Mucosa of descending colon (tissue), 3 donors: ENCODE data around the gene FAM20B. TPM values are rescaled to one million over a fixed set of nuclear protein-coding genes. Genes with fewer than 3 reads are reported as not detected.

Experiments used
- ATAC-seq: fragments of 200-7000 bp; cut with Tn5 transposase; one replicate; pipeline ENCODE4 v1.9.1; 2020; ENCODE audit warnings: mild to moderate bottlenecking, moderate library complexity
- DNase-seq, 3 donors: peaks; one replicate each; pipeline ENCODE4 v3.0.0-alpha.2; 2020
- H3K36me3 ChIP-seq: fragments of 200-600 bp; one replicate; pipeline ENCODE4 v1.8.0; 2021; ENCODE audit warnings: low read depth, mild to moderate bottlenecking
- H3K4me1 ChIP-seq: fragments of 200-600 bp; one replicate; pipeline ENCODE4 v1.8.0; 2021; ENCODE audit warnings: low read depth, mild to moderate bottlenecking
- H3K4me3 ChIP-seq: fragments of 200-600 bp; one replicate; pipeline ENCODE4 v1.8.0; 2021; ENCODE audit warnings: mild to moderate bottlenecking
- H3K9me3 ChIP-seq: fragments of 200-600 bp; one replicate; pipeline ENCODE4 v1.8.0; 2021; ENCODE audit warnings: mild to moderate bottlenecking
- intact Hi-C, 2 donors: fragments of 100-400 bp; cut with DNase I in 1 of 2; cut with micrococcal nuclease in 1 of 2; formaldehyde crosslinking; loops; one replicate each; pipeline versions ENCODE4 v1.11.0 to v1.11.1; 2022; cut with DNase I, micrococcal nuclease
- total RNA-seq, 3 donors: library from RNA; stranded (reverse); fragmentation: NEBNext Ultra II Directional in 2 of 3; extraction: Animal tissue kit (Norgen Biotek cat#: 25700) in 2 of 3; gene quantifications; one replicate each; pipeline versions ENCODE4 v1.2.1 to v1.2.4, GENCODE V29; 2021 to 2023
- TF ChIP-seq, protein P1 (sequence below): fragments of 200-600 bp; IDR thresholded peaks from one replicate; pipeline ENCODE4 v1.8.0; 2022; ENCODE audit warnings: antibody characterized with exemption, mild to moderate bottlenecking
- donor health status: DM: no; HTN: no; CAD: no; lungs with moderate emphysema.
- donor health status: DM: no; HTN: no; CAD: no.
- donor health status: DM: no; HTN: yes; CAD: no.

The FAM20B gene
- total RNA-seq, 3 donors from 2014 or later = 28.6 to 86.8 (median 36.5) TPM

- no peak for DNase-seq
- Histone ChIP-seq H3K4me1 (peaks cover 20% of the 10 kb centered on the region), H3K9me3 (no peaks in the 10 kb centered on the region), H3K4me3 (peak overlapping the region; percentile 78), H3K36me3 (no peaks in the 10 kb centered on the region)
- ATAC-seq = no peak
- TF ChIP-seq, protein P1, sequence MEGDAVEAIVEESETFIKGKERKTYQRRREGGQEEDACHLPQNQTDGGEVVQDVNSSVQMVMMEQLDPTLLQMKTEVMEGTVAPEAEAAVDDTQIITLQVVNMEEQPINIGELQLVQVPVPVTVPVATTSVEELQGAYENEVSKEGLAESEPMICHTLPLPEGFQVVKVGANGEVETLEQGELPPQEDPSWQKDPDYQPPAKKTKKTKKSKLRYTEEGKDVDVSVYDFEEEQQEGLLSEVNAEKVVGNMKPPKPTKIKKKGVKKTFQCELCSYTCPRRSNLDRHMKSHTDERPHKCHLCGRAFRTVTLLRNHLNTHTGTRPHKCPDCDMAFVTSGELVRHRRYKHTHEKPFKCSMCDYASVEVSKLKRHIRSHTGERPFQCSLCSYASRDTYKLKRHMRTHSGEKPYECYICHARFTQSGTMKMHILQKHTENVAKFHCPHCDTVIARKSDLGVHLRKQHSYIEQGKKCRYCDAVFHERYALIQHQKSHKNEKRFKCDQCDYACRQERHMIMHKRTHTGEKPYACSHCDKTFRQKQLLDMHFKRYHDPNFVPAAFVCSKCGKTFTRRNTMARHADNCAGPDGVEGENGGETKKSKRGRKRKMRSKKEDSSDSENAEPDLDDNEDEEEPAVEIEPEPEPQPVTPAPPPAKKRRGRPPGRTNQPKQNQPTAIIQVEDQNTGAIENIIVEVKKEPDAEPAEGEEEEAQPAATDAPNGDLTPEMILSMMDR = no peak
- intact Hi-C loops = loop anchor here in 1 of 2 donors (5.0 kb wide), 1 partner anchor 286 kb away; the partner anchor contains the start of gene AXDND1
Measured at GRCh38 chr1:179080866-179081686, 55.4 kb downstream of the FAM20B start.

DNA sequence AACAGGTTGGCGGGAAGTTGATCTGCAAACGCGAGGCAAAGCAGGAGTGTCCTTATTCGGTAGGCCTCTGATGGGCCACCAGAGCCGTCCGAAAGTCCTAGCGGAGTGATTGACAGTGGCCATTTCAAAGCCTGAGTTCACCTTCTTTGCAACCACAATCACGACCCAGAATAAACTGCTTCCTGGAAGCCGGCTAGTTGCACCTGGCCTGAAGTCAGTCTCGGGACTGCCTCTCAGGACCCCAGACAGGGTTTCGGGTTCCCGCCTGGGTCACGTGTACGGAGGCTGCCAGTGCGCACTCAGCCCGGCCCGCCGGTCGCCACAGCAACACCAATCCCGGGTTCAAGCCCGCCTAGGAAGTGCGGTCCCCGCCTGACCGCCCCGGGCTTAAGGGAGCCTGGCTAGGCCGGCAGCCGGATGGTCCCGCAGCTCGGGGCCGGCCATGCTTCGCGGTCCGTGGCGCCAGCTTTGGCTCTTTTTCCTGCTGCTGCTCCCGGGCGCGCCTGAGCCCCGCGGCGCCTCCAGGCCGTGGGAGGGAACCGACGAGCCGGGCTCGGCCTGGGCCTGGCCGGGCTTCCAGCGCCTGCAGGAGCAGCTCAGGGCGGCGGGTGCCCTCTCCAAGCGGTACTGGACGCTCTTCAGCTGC lies 56.1 kb downstream of the FAM20B start, which contains the start of gene TOR3A:
Gene TOR3A (plus strand): TSS at position 384 of the 646 bp plus-strand sequence. CDS start 59 bp downstream, at position 443.
- Histone ChIP-seq H3K4me1 (peaks cover 20% of the 10 kb centered on the region), H3K4me3 (peak within 1 kb of the TSS; percentile 78), H3K36me3 (no peaks in the 10 kb centered on the region), H3K9me3 (no peaks in the 10 kb centered on the region)
- DNase-seq (peak; percentile 95 to 97 (median 96)), ATAC-seq (peak; percentile 94)
- TF ChIP-seq, protein P1 = no peak
- intact Hi-C loops = loop anchor here in 1 of 2 donors (5.0 kb wide), 1 partner anchor 285 kb away; the partner anchor contains the start of gene AXDND1

DNA sequence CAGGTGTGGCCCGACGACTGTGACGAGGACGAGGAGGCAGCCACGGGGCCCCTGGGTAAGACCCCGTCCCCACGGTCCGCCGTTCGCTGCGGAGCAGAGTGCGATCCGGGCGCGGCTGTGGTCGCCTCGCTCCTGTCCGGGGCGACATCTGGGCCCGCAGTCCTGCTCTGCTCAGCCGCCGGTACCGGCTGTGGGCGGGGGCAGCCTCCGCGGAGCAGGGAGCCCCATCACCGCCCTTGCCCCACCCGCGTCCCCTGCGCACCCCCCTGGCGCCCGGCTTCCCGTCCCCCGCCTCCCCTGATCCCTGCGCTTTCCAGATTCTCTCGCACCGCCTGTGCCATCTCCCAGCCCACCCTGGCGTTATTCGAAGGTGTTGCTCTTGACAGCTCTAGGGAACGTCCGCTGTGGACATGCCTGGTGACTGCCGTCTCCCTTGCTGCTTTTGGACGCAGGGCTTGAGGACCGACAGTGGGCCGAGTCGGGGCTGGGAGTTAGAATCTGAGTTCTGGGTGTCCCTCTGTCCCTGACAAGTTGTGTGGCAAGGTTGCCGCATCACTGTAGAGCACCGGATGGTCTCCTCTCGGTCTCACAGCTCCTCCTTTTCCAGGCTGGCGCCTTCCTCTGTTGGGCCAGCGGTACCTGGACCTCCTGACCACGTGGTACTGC lies 56.8 kb downstream of the FAM20B start:
- intact Hi-C loops = loop anchor here in 1 of 2 donors (5.0 kb wide), 1 partner anchor 285 kb away; the partner anchor contains the start of gene AXDND1
- no peaks in the 10 kb centered on the region for H3K9me3 ChIP-seq
- TF ChIP-seq, protein P1 = no peak
- ATAC-seq (peak; percentile 54), DNase-seq (peak; percentile 26 to 73 (median 50))
- peaks cover 20% of the 10 kb centered on the region for H3K4me1 ChIP-seq
- peak overlapping the region; percentile 78 for H3K4me3 ChIP-seq
- H3K36me3 ChIP-seq = no peaks in the 10 kb centered on the region

DNA sequence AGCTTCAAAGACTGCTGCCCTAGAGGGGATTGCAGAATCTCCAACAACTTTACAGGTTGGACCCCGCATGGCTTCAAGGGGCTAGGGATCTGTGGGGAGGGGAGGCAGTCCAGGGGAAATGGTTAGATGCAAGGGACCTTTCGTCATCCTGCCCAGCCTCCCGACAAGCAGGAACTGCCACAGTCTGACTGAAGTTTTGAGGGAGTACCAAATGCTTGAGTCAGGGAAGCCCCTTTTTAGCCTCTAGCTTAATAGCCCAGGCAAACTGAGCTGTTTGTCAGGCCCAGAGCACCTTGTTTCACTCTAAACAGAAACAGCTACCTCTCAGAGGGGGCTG lies 57.3 kb downstream of the FAM20B start:
- DNase-seq (no peak), ATAC-seq (no peak)
- intact Hi-C loops = loop anchor here in 1 of 2 donors (5.0 kb wide), 1 partner anchor 284 kb away; the partner anchor contains the start of gene AXDND1
- TF ChIP-seq, protein P1 = no peak
- Histone ChIP-seq H3K4me3 (no peak overlapping the region), H3K36me3 (no peaks in the 10 kb centered on the region), H3K4me1 (peaks cover 20% of the 10 kb centered on the region), H3K9me3 (no peaks in the 10 kb centered on the region)

DNA sequence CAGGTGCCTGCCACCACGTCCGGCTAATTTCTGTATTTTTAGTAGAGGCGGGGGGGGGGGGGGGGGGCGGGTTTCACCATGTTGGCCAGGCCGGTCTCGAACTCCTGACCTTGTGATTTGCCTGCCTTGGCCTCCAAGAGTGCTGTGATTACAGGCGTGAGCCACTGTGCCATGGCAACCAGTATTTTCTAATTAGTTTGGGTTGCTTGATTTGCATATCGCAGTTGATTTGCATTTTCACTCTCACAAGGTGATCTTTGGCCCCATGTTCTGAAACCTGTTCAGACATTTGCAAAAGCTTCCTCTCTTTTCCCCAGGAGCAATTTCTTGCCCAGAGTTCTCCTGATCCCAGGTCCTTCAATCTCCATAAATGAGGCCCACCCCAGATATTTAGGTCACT lies 57.8 kb downstream of the FAM20B start:
- no peak overlapping the region for H3K4me3 ChIP-seq
- no peak for DNase-seq
- TF ChIP-seq, protein P1 = no peak
- intact Hi-C loops = loop anchor here in 1 of 2 donors (5.0 kb wide), 1 partner anchor 284 kb away; the partner anchor contains the start of gene AXDND1
- H3K4me1 ChIP-seq = peaks cover 20% of the 10 kb centered on the region
- no peaks in the 10 kb centered on the region for H3K9me3 ChIP-seq
- H3K36me3 ChIP-seq = no peaks in the 10 kb centered on the region
- ATAC-seq = no peak
